Measurements from ENCODE around the gene SMIM24. TPM values are rescaled to one million over a fixed set of nuclear protein-coding genes. Genes with fewer than 3 reads are reported as not detected.

The SMIM24 gene
- total and polyA plus RNA-seq, 5 experiments from 2014 or later = 0.43 to 0.57 (median 0.53) TPM; not detected in 2

- H3K9me3 Mint-ChIP-seq = no peaks in the 10 kb centered on the region
- no peaks in the 10 kb centered on the region for H3K27me3 Mint-ChIP-seq
- H3K27ac Mint-ChIP-seq = peak overlapping the region in 1 of 10 donors; percentile 51
- no peak for DNase-seq
- peaks cover 2 to 18% (median 4%) of the 10 kb centered on the region in 4 donors for H3K4me1 Mint-ChIP-seq
- H3K4me3 Mint-ChIP-seq = no peak overlapping the region
- POLR2A ChIA-PET = interaction anchor here (0.6 to 1.1 kb wide), 2 partner anchors 9 to 11 kb away, joined by 3 read pairs; no protein-coding TSS in a partner anchor
- no peak for ATAC-seq
- peaks cover 0 to 40% (median 7%) of the 10 kb centered on the region in 3 donors for H3K36me3 Mint-ChIP-seq
Measured at GRCh38 chr19:3492131-3492839, 12.0 kb upstream of the SMIM24 start.

- ATAC-seq = no peak
- peaks cover 0 to 36% (median 6%) of the 10 kb centered on the region in 3 donors for H3K36me3 Mint-ChIP-seq
- peaks cover 0 to 13% (median 1%) of the 10 kb centered on the region in 4 donors for H3K4me1 Mint-ChIP-seq
- no peaks in the 10 kb centered on the region for H3K9me3 Mint-ChIP-seq
- no peaks in the 10 kb centered on the region for H3K27me3 Mint-ChIP-seq
- DNase-seq = no peak
- H3K27ac Mint-ChIP-seq = no peak overlapping the region
- POLR2A ChIA-PET = interaction anchor here (0.6 to 1.1 kb wide), 2 partner anchors 10 to 11 kb away, joined by 3 read pairs; no protein-coding TSS in a partner anchor
- H3K4me3 Mint-ChIP-seq = no peak overlapping the region
Measured at GRCh38 chr19:3491396-3492119, 11.2 kb upstream of the SMIM24 start.

- Mint-ChIP-seq H3K4me3 (no peak within 1 kb of the TSS), H3K36me3 (peaks cover 0 to 2% (median 0%) of the 10 kb centered on the region in 3 donors), H3K27ac (peak within 1 kb of the TSS in 1 of 10 donors; percentile 82), H3K4me1 (peaks cover 8 to 25% (median 9%) of the 10 kb centered on the region in 4 donors), H3K27me3 (no peaks in the 10 kb centered on the region), H3K9me3 (no peaks in the 10 kb centered on the region)
- POLR2A ChIA-PET = no interaction called here
- DNase-seq (no peak), ATAC-seq (no peak)
Measured at GRCh38 chr19:3483226-3483628, 2.9 kb upstream of the SMIM24 start, which contains the start of gene SMIM44. Gene SMIM44, minus strand, starts transcription at chr19:3483441. Its CDS starts 38 bp downstream, at chr19:3483403.

DNA sequence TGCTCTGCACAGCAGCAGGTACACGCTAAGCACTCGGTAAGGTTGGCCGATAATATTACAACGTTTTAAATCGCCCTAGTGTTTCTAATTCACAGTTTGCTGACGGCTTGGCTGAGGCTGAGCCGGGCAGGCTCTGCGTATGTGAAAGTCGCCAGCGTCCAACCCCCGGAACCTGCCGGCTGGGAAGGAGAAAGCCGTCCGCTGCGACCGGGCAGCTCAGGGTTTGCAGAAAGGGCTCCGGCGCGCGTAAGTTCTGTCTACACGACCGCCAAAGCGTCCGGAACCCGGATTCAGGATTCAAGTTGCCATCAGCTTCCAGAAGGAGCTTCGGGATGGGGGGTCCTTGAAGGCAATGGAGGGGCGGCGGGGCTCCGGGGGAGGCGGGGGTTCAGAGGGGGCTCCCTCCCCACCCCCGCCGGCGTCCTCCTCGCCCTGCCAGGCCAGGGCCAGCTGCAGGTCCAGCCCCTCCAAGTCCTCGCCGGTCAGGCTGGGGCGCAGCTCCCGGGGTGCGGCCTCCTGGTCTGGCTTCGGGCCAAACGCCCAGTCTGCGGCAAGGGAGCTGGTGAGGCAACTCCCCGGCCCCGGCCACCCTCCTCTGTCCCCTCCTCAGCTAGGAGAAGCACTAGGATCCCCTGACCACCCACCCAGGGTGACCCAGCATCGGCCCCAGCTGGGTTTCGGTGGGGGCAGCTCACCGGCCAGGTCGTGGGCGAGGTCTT is 2.3 kb upstream of the SMIM24 start:
- ATAC-seq = no peak
- POLR2A ChIA-PET = no interaction called here
- Mint-ChIP-seq H3K4me1 (peaks cover 12 to 31% (median 13%) of the 10 kb centered on the region in 4 donors), H3K27ac (no peak overlapping the region), H3K4me3 (no peak overlapping the region), H3K9me3 (no peaks in the 10 kb centered on the region), H3K27me3 (no peaks in the 10 kb centered on the region), H3K36me3 (peaks cover 0 to 2% (median 0%) of the 10 kb centered on the region in 3 donors)
- no peak for DNase-seq

DNA sequence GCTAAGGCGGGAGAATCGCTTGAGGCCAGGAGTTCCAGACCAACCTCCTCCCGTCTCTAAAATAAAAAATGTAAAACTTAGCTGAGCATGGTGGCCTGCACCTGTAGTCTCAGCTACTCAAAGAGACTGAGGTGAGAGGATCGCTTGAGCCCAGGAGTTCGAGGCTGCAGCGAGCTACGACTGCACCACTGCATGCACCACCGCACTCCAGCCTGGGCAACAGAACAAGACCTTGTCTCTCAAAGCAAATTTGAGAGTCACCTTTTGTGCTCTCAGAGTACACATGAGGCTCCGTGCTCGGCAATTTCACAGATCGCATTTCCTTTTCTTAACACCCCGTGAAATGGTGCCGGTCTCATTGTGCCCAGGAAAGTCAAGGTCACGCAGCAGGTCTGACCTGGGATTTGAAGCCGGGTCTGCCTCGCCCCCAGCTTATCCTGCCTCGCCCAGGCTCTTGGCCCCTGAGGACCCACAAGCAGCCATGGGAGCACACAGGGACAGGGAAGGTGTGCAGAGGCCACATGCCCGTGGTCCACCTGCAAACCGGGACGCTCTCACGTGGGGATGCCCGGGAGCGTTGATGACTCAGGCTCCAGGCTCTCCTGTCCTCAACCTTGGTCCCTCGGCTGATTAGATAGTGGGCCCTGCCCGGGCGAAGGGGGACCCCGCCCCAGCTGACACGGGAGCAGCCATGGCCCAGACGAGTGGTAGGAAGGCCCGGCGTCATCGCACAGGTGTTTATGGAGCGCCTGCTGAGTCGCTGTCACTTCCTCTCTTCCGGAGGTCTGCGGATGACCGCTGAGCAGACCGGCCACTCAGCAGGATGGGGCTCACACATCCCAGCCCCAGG is 1.1 kb upstream of the SMIM24 start:
- H3K4me1 Mint-ChIP-seq = peaks cover 12 to 31% (median 13%) of the 10 kb centered on the region in 4 donors
- no peak for DNase-seq
- H3K36me3 Mint-ChIP-seq = no peaks in the 10 kb centered on the region
- POLR2A ChIA-PET = interaction anchor here (1.1 kb wide), 1 partner anchor 11 kb away, joined by 3 read pairs; no protein-coding TSS in a partner anchor
- ATAC-seq = no peak
- H3K27ac Mint-ChIP-seq = no peak overlapping the region
- no peak overlapping the region for H3K4me3 Mint-ChIP-seq
- no peaks in the 10 kb centered on the region for H3K9me3 Mint-ChIP-seq
- H3K27me3 Mint-ChIP-seq = no peaks in the 10 kb centered on the region

DNA sequence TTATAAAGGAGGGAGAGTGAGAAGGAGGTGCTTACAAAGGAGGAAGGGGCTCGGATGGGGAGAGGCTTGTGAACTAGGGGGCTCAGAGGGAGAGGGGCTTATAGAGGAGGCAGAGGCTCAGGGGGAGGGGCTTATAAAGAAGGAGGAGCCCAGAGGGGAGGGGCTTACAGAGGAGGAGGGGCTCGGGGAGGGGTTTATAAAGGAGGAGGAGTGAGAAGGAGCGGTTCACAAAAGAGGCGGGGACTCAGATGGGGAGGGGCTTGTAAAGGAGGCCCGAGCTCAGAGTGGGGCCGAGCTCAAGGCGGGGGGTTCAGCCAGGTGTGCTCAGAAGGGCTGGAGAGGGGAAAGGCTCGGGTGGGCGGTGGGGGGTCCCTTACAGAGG is 500 bp downstream of the SMIM24 start:
- Mint-ChIP-seq H3K4me1 (peaks cover 12 to 27% (median 12%) of the 10 kb centered on the region in 4 donors), H3K27me3 (no peaks in the 10 kb centered on the region), H3K27ac (peak overlapping the region in 3 of 10 donors; percentile 21 to 53 (median 31)), H3K4me3 (peak overlapping the region in 4 of 10 donors; percentile 10 to 88 (median 48)), H3K36me3 (no peaks in the 10 kb centered on the region), H3K9me3 (no peaks in the 10 kb centered on the region)
- POLR2A ChIA-PET = interaction anchor here (1.0 to 1.4 kb wide), 2 partner anchors 15 to 26 kb away, joined by 4 read pairs; partner anchors contain the start of gene FZR1
- ATAC-seq (peak; percentile 39 to 43), DNase-seq (peak in 8 of 10 donors; percentile 31 to 70 (median 42))

DNA sequence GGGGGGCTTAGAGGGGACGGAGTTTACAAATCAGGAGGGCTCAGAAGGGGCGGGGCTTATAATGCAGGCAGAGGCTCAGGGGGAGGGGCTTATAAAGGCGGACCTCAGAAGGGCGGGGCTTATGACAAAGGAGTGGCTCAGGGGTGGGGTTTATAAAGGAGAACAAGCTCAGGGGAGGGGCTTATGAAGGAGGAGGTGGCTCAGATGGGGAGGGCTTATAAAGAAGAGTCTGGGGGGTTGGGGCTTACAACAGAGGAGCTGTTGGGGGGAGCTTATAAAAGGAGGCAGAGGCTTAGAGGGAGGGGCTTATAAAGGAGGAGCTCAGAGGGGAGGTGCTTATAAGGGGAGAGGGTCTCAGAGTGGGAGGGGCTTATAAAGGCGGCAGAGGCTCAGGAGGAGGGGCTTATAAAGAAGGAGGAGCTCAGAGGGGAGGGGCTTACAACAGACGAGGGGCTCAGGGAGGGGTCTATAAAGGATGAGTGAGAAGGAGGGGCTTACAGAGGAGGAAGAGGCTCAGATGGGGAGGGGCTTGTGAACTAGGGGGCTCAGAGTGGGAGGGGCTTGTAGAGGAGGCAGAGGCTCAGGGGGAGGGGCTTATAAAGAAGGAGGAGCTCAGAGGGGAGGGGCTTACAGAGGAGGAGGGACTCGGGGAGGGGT is 1.0 kb downstream of the SMIM24 start:
- ATAC-seq (peak; percentile 73 to 78), DNase-seq (peak in 9 of 10 donors; percentile 28 to 83 (median 65))
- H3K9me3 Mint-ChIP-seq = no peaks in the 10 kb centered on the region
- no peaks in the 10 kb centered on the region for H3K36me3 Mint-ChIP-seq
- H3K27ac Mint-ChIP-seq = peak overlapping the region in 4 of 10 donors; percentile 14 to 53 (median 26)
- POLR2A ChIA-PET = interaction anchor here (0.5 to 1.4 kb wide), 3 partner anchors 14 to 723 kb away, joined by 4 read pairs; partner anchors contain the start of gene FZR1
- peak overlapping the region in 8 of 10 donors; percentile 14 to 88 (median 68) for H3K4me3 Mint-ChIP-seq
- no peaks in the 10 kb centered on the region for H3K27me3 Mint-ChIP-seq
- peaks cover 12 to 23% (median 12%) of the 10 kb centered on the region in 4 donors for H3K4me1 Mint-ChIP-seq

GRCh38 chr19:3478409-3479176 is 1.7 kb downstream of the SMIM24 start:
- POLR2A ChIA-PET = interaction anchor here (0.5 to 1.0 kb wide), 2 partner anchors 28 to 723 kb away, joined by 4 read pairs; partner anchors contain the start of gene FZR1
- Mint-ChIP-seq H3K27me3 (no peaks in the 10 kb centered on the region), H3K27ac (peak overlapping the region in 6 of 10 donors; percentile 53 to 88 (median 66)), H3K9me3 (no peaks in the 10 kb centered on the region), H3K4me3 (peak overlapping the region; percentile 59 to 88 (median 79)), H3K4me1 (peaks cover 12 to 23% (median 12%) of the 10 kb centered on the region in 4 donors), H3K36me3 (no peaks in the 10 kb centered on the region)
- ATAC-seq (peak; percentile 42 to 46), DNase-seq (peak in 4 of 10 donors; percentile 10 to 34 (median 18))

DNA sequence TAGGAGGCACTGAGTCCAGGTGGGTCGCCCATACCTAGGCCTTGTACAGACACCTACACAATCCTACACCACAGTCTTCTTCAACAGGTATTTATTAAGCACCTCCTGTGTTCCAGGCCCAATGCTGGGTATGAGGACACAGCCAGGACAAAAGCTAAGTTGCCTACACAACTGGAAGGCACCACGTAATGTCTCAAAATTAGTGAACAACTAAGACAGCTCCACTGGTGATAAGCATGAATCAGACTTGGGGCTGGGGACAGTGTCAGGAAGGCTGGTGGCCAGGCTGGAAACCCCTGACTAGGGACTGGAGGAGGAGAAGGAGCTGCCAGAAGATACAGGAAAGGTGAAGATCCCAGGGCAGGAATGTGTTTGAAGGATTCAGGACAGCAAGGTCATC is 2.4 kb downstream of the SMIM24 start:
- no peaks in the 10 kb centered on the region for H3K9me3 Mint-ChIP-seq
- no peaks in the 10 kb centered on the region for H3K36me3 Mint-ChIP-seq
- ATAC-seq (no peak), DNase-seq (no peak)
- no peaks in the 10 kb centered on the region for H3K27me3 Mint-ChIP-seq
- peak overlapping the region in 9 of 10 donors; percentile 16 to 88 (median 79) for H3K4me3 Mint-ChIP-seq
- H3K27ac Mint-ChIP-seq = peak overlapping the region in 7 of 10 donors; percentile 20 to 86 (median 59)
- peaks cover 12 to 23% (median 12%) of the 10 kb centered on the region in 4 donors for H3K4me1 Mint-ChIP-seq
- POLR2A ChIA-PET = interaction anchor here (0.5 kb wide), 1 partner anchor 754 kb away, joined by 4 read pairs; no protein-coding TSS in a partner anchor

DNA sequence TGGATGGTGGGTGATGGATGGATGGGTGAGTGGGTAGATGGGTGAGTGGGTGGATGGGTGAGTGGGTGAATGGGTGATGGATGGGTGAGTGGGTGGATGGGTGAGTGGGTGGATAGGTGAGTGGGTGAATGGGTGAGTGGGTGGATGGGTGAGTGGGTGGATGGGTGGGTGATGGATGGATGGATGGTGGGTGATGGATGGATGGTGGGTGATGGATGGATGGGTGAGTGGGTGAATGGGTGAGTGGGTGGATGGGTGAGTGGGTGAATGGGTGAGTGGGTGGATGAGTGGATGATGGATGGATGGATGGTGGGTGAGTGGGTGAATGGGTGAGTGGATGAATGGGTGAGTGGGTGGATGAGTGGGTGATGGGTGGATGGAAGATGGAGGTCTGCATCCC is 2.8 kb downstream of the SMIM24 start:
- Mint-ChIP-seq H3K4me1 (peaks cover 12 to 23% (median 12%) of the 10 kb centered on the region in 4 donors), H3K27me3 (no peaks in the 10 kb centered on the region), H3K27ac (no peak overlapping the region), H3K4me3 (peak overlapping the region in 1 of 10 donors; percentile 88), H3K36me3 (no peaks in the 10 kb centered on the region), H3K9me3 (no peaks in the 10 kb centered on the region)
- POLR2A ChIA-PET = interaction anchor here (0.5 kb wide), 1 partner anchor 755 kb away, joined by 4 read pairs; no protein-coding TSS in a partner anchor
- ATAC-seq (no peak), DNase-seq (no peak)
